T-helper 17 cell (primary cell): ENCODE results near the gene TMEM120B. TPM values are rescaled to one million over a fixed set of nuclear protein-coding genes. Genes with fewer than 3 reads are reported as not detected.
A peak's percentile ranks its signal among the peaks of the same experiment; 100 is the strongest.
"Not testable (repeated sequence)": the region's sequence is repeated elsewhere in the genome, so short reads cannot be mapped to it uniquely, and the experiment has no call there.

Experiments
- ATAC-seq: fragments of 150-1000 bp; cut with Tn5 transposase; 2 replicates; pipeline ENCODE4 v1.10.0; 2021; ENCODE audit warnings: mild to moderate bottlenecking, moderate library complexity
- DNase-seq, 3 donors: peaks; one replicate each; pipeline versions ENCODE4 v3.0.0 to v3.0.0-alpha.2; 2020 to 2021
- H3K9me3 ChIP-seq: one replicate; pipeline ENCODE4 v1.7.0; 2013; ENCODE audit warnings: low read length, mild to moderate bottlenecking; ENCODE audit not compliant: control insufficient read depth, poor library complexity, severe bottlenecking
- H3K27ac Mint-ChIP-seq: one replicate; pipeline ENCODE4 v1.8.0; 2022; ENCODE audit warnings: mild to moderate bottlenecking, moderate library complexity, mixed read lengths
- H3K27me3 Mint-ChIP-seq: one replicate; pipeline ENCODE4 v1.8.0; 2022; ENCODE audit warnings: mixed read lengths
- H3K36me3 Mint-ChIP-seq: one replicate; pipeline ENCODE4 v1.8.0; 2022; ENCODE audit warnings: low read depth, mixed read lengths
- H3K4me1 Mint-ChIP-seq: one replicate; pipeline ENCODE4 v1.8.0; 2022; ENCODE audit warnings: mild to moderate bottlenecking, mixed read lengths
- H3K4me3 Mint-ChIP-seq: one replicate; pipeline ENCODE4 v1.8.0; 2022; ENCODE audit warnings: mild to moderate bottlenecking, moderate library complexity, mixed read lengths
- total RNA-seq, 4 donors: library from RNA in 2 of 4; stranded (reverse) in 2 of 4; gene quantifications; one replicate each; pipeline ENCODE4 v1.2.3 and lab custom pipeline; 2022 to 2026

TMEM120B gene
- total RNA-seq, 2 donors from 2014 or later: 6.9 to 7.0 TPM

DNA sequence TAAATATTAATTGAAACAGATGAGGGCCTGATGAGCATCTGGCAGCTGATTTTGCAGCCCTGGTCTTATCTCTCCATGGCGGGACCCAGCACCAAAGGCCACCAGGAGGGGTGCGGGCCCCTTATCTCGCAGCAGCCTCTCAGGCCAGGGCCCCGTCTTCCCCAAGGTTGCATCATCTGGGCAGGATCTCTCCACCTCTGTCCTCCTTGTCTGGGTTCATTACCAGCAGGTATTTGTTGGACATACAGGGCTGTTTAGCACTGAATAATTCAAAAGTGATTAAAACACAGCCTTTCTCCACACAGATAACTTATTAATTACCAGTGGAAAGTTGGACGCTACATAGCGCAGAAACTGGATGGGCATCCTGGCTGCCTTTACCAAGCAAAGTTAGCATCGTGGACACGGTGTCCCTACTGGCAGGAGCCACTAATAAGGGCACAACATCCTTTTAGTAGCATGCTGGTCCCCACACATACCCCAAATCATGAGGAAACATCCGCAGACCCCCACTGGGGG is 25.8 kb downstream of the TMEM120B start:
- Mint-ChIP-seq H3K4me3 (no peak overlapping the region), H3K27me3 (no peaks in the 10 kb centered on the region), H3K27ac (no peak overlapping the region), H3K36me3 (no peaks in the 10 kb centered on the region), H3K4me1 (peaks cover 5% of the 10 kb centered on the region)
- ATAC-seq (no peak), DNase-seq (no peak)
- no peaks in the 10 kb centered on the region for H3K9me3 ChIP-seq

DNA sequence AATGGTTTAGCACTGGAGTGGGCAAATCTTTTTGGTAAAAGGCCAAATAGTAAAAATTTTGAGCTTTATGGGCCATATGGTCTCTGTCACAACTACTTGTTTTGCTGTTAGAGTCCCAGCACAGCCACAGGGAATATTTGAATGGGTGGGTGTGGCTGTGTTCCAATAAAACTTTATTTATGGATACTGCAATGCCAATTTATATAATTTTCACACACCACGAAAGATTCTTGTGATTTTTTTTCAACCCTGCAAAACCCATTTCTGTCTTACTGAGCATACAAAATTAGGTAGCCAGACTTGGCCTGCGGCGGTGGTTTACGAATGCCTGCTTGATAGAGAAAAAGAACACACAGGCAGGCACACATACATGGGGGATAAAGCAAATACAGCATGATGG is 28.3 kb downstream of the TMEM120B start:
- no peaks in the 10 kb centered on the region for H3K36me3 Mint-ChIP-seq
- DNase-seq (no peak), ATAC-seq (no peak)
- peaks cover 5% of the 10 kb centered on the region for H3K4me1 Mint-ChIP-seq
- H3K27ac Mint-ChIP-seq: peak overlapping the region; percentile 47
- no peaks in the 10 kb centered on the region for H3K27me3 Mint-ChIP-seq
- H3K9me3 ChIP-seq: no peaks in the 10 kb centered on the region
- no peak overlapping the region for H3K4me3 Mint-ChIP-seq

DNA sequence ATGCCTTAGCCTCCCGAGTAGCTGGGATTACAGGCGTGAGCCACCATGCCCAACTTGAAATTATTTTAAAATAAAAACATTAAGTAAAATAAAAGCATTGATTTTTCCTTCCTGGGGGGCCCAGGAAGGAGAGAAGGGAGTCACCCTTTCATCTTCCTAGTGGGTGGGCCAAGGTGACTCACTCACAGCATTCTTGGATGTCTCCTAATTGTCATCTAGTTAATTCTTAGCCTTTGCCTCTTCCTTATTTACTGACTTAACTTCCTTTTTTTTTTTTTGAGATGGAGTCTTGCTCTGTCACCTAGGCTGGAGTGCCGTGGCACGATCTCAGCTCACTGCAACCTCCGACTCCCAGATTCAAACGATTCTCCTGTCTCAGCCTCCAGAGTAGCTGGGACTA is 29.2 kb downstream of the TMEM120B start:
- Mint-ChIP-seq H3K36me3 (no peaks in the 10 kb centered on the region), H3K4me3 (no peak overlapping the region), H3K27me3 (no peaks in the 10 kb centered on the region), H3K4me1 (peaks cover 5% of the 10 kb centered on the region), H3K27ac (peak overlapping the region; percentile 16)
- no peaks in the 10 kb centered on the region for H3K9me3 ChIP-seq
- ATAC-seq (no peak), DNase-seq (no peak)

DNA sequence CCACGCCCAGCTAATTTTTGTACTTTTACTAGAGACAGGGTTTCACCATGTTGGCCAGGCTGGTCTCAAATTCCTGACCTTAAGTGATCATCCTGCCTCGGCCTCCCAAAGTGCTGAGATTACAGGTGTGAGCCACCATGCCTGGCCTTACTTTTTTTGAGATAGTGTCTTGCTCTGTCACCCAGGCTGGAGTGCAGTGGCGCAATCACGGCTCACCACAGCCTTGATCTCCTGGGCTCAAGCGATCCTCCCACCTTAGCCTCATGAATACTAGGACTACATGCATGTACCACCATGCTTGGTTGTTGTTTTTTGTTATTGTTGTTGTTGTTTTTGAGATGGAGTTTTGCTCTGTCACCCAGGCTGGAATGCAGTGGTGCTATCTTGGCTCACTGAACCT is 33.0 kb downstream of the TMEM120B start:
- not testable (repeated sequence) for H3K27ac Mint-ChIP-seq, H3K36me3 Mint-ChIP-seq, H3K4me1 Mint-ChIP-seq, DNase-seq, H3K9me3 ChIP-seq, H3K27me3 Mint-ChIP-seq, H3K4me3 Mint-ChIP-seq, ATAC-seq

DNA sequence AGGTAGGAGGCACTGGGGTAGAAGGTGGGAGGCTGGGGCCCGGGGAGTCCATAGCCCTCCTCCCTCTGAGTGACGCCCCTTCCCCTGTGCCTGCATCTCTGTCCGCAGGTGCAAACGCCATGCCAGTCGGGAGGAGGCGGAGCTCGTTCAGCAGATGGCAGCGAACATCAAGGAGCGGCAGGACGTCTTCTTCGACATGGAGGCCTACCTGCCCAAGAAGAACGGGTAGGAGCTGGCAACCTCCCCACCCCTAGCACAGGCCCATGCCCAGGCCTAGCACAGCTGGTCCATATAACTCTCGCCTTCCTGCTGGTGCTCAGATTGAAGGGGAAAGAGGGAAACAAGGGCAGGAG is 35.6 kb downstream of the TMEM120B start:
- H3K27ac Mint-ChIP-seq: no peak overlapping the region

DNA sequence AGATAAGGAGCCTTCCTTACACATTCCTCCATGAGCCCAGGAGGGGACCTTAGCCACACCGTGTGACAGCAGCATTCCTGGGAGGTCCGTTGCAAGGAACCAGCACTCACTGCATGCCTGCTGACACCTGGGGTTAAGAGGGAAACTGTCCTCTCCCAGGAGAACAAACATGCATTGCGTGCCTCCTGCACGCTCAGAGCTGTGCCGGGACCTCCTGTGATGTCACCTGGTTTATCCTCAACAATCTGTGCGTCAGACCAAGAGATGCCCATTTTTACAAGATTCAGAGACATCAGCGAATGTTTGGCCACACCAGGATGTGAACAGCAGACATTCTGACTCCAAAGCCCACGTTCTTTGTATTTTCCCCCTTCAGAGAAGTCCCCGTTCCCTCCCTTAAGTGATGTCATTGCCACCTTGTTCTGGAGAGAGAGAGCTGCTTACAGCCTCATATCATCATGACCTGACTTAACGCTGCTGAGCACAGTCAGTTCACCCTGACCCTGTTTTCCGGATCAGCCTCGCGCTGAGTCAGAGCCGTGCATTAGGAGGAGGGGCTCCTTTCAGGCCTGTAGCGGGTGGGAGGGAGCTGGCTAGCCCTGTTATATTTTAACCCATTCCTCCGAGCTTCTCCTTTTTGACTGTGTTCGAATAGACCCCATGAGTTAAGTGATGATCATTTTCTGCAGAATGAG is 36.2 kb downstream of the TMEM120B start:
- no peaks in the 10 kb centered on the region for H3K36me3 Mint-ChIP-seq
- peaks cover 3% of the 10 kb centered on the region for H3K4me1 Mint-ChIP-seq
- no peaks in the 10 kb centered on the region for H3K27me3 Mint-ChIP-seq
- DNase-seq (peak in 1 of 3 donors; percentile 14), ATAC-seq (peak; percentile 68)
- no peaks in the 10 kb centered on the region for H3K9me3 ChIP-seq
- no peak overlapping the region for H3K27ac Mint-ChIP-seq
- H3K4me3 Mint-ChIP-seq: no peak overlapping the region

More for the DNA sequence above, 35.6 kb downstream of the TMEM120B start:
- no peaks in the 10 kb centered on the region for H3K27me3 Mint-ChIP-seq
- no peak overlapping the region for H3K4me3 Mint-ChIP-seq
- H3K4me1 Mint-ChIP-seq: peaks cover 3% of the 10 kb centered on the region
- ATAC-seq (no peak), DNase-seq (no peak)
- H3K36me3 Mint-ChIP-seq: no peaks in the 10 kb centered on the region
- H3K9me3 ChIP-seq: no peaks in the 10 kb centered on the region

DNA sequence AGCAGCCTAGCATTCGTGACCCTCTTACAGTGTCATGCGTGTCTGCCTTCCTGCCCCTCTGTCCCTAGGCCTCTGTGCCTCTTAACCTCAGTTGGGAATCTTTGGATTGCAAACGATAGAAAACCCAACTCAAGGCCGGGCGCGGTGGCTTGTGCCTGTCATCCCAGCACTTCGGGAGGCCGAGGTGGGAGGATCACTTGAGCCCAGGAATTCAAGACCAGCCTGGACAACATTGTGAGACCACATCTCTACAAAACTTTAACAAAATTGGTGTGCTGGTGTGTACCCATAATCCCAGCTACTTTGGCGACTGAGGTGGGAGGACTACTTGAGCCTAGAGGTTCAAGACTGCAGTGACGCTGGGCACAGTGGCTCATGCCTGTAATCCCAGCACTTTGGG is 36.7 kb downstream of the TMEM120B start:
- Mint-ChIP-seq H3K4me1 (peaks cover 3% of the 10 kb centered on the region), H3K27me3 (no peaks in the 10 kb centered on the region), H3K4me3 (no peak overlapping the region), H3K27ac (no peak overlapping the region), H3K36me3 (no peaks in the 10 kb centered on the region)
- DNase-seq (no peak), ATAC-seq (no peak)
- H3K9me3 ChIP-seq: no peaks in the 10 kb centered on the region

DNA sequence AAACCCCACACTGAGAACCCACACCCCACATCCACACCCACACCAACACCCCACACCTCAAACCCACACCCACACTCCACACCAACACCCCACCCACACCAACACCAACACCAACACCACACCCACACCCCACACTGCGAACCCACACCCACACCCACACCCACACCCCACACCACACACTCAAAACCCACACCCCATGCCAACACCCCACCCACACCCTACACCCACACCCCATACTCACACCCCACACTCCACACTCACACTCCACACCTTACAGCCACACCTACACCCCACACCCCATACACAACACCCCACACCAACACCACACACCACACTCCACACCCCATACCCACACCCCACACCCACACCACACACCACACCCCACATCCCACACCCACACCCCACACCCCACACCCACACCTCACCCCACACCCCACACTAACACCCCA is 38.0 kb downstream of the TMEM120B start:
- no peaks in the 10 kb centered on the region for H3K9me3 ChIP-seq
- no peak overlapping the region for H3K4me3 Mint-ChIP-seq
- no peaks in the 10 kb centered on the region for H3K36me3 Mint-ChIP-seq
- ATAC-seq: peak; percentile 23
- peaks cover 3% of the 10 kb centered on the region for H3K4me1 Mint-ChIP-seq
- no peak for DNase-seq
- H3K27me3 Mint-ChIP-seq: no peaks in the 10 kb centered on the region
- H3K27ac Mint-ChIP-seq: no peak overlapping the region

DNA sequence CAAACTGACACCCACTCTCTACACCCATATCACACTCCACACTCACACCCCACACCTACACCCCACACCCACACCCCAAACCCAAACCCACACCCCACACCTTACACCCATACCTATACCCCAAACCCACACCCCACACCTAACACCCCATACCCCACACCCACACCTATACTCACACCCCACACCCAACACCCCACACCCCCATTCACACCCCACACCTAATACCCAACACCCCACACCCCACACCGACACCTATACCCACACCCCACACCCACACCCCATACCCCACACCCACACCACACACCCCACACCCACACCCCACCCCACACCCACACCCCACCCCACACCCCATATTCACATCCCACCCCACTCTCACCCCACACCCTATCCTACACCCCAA is 38.5 kb downstream of the TMEM120B start:
- no peaks in the 10 kb centered on the region for H3K9me3 ChIP-seq
- Mint-ChIP-seq H3K4me1 (peaks cover 4% of the 10 kb centered on the region), H3K4me3 (no peak overlapping the region), H3K27me3 (no peaks in the 10 kb centered on the region), H3K36me3 (no peaks in the 10 kb centered on the region), H3K27ac (no peak overlapping the region)
- ATAC-seq (no peak), DNase-seq (no peak)

DNA sequence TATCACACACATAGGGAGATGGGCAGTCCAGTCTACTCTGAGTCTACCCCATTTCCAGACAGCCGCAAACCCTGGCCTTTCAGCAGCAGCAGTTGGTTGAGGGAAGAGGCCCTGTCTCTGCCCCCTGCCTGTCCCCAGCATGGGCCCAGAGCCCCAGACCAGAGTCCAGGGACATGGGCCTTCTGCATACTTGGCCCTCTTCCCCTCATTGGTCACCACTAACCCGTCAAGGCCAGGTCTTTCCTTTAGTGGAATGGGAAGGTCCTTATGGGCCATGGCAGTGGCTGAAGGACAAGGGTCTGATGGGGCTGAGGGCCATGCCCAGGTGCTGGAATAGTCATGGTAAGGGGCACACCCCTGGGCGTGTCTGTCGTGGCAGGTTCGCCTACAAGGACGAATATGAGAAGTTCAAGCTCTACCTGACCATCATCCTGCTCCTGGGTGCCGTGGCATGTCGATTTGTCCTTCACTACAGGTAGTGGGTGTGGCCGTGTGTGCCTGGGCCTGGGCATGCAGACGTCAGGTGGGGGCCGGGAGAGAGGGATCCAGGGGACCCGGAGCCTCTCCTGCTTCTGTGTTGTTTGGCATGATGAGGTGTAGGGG is 39.3 kb downstream of the TMEM120B start:
- Mint-ChIP-seq H3K4me1 (peaks cover 10% of the 10 kb centered on the region), H3K27me3 (no peaks in the 10 kb centered on the region), H3K36me3 (no peaks in the 10 kb centered on the region), H3K27ac (no peak overlapping the region), H3K4me3 (no peak overlapping the region)
- ATAC-seq: no peak
- no peak for DNase-seq
- H3K9me3 ChIP-seq: no peaks in the 10 kb centered on the region

DNA sequence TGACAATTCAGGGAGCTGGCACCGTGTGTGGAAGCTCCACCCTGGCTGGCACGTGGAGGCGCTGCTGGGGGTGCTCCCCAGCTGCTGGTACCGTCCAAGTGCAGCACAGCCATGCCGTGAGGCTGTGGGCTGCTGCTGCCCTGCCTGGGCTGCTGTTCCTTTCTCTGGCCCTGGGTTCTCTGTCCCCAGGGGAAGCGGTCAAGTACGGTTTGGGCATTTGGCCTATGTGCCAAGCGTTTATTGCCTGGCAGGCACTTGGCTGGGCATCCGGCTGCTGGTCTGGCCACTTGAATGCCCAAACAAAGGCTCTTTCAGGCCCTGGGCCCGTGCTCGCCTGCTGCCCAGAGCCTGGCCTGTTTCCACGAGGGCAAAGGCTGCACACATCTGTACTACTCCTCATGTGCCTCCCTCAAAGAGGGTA is 41.3 kb downstream of the TMEM120B start:
- Mint-ChIP-seq H3K27ac (no peak overlapping the region), H3K27me3 (no peaks in the 10 kb centered on the region), H3K4me3 (no peak overlapping the region), H3K4me1 (peaks cover 11% of the 10 kb centered on the region), H3K36me3 (no peaks in the 10 kb centered on the region)
- ATAC-seq (no peak), DNase-seq (no peak)
- no peaks in the 10 kb centered on the region for H3K9me3 ChIP-seq

DNA sequence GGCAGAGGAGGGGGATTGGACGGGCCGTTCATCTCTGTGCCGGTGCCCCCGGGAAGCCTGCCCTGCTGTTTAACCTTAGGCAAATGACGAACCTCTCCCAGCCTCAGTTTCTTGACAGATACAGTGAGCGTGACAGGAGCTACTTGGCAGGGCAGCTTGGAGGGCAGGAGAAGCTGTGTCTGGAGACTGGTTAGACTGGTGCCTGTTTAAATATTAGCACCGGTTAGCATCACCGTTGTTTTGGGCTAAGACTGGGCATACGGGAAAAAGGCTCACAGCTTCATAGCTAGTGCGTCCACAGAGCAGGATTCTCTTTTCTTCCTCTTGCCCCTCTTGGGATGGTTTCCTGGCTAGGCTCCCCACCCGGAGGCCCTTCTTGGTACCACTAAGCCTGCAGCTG is 42.3 kb downstream of the TMEM120B start:
- Mint-ChIP-seq H3K4me3 (no peak overlapping the region), H3K27ac (no peak overlapping the region), H3K27me3 (no peaks in the 10 kb centered on the region), H3K4me1 (peaks cover 11% of the 10 kb centered on the region), H3K36me3 (no peaks in the 10 kb centered on the region)
- DNase-seq: no peak
- no peak for ATAC-seq
- no peaks in the 10 kb centered on the region for H3K9me3 ChIP-seq

DNA sequence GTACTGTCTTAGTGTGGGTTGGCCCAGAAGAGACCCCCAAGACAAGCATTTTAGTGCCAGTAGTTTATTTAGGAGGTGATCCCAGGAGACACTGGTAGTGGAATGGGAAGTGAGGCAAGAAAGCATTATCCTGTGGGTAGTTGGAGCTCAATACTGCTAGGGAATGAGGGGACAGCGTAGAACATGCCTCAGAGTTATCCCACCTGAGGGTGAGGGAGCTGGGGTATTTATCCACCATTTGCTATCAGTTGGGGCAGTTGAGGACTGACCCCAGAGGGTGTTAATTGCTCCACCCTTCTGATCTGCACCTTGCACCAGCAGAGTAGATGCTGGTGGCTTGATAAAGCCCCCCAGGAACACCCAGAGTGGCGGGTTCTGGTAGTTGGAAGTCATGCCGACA is 43.0 kb downstream of the TMEM120B start:
- no peaks in the 10 kb centered on the region for H3K9me3 ChIP-seq
- no peaks in the 10 kb centered on the region for H3K36me3 Mint-ChIP-seq
- no peaks in the 10 kb centered on the region for H3K27me3 Mint-ChIP-seq
- H3K27ac Mint-ChIP-seq: peak overlapping the region; percentile 16
- no peak for DNase-seq
- H3K4me3 Mint-ChIP-seq: no peak overlapping the region
- peaks cover 11% of the 10 kb centered on the region for H3K4me1 Mint-ChIP-seq
- no peak for ATAC-seq

DNA sequence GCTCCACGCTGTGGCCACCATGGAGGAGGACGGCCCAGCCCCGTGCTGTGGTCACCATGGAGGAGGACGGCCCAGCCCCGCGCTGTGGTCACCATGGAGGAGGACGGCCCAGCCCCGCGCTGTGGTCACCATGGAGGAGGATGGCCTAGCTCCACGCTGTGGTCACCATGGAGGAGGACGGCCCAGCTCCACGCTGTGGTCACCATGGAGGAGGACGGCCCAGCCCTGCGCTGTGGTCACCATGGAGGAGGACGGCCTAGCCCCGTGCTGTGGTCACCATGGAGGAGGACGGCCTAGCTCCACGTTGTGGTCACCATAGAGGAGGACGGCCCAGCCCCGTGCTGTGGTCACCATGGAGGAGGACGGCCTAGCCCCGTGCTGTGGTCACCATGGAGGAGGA is 46.0 kb downstream of the TMEM120B start:
- H3K4me3 Mint-ChIP-seq, DNase-seq, ATAC-seq, H3K27ac Mint-ChIP-seq, H3K36me3 Mint-ChIP-seq, H3K9me3 ChIP-seq, H3K4me1 Mint-ChIP-seq, H3K27me3 Mint-ChIP-seq: not testable (repeated sequence)
